K562 (cell line): ENCODE results near the gene STK11. TPM values are rescaled to one million over a fixed set of nuclear protein-coding genes. Genes with fewer than 3 reads are reported as not detected.
A peak's percentile ranks its signal among the peaks of the same experiment; 100 is the strongest.

ENCODE experiments used
- CBX8 ChIP-seq: fragments of 200-600 bp; sonication (generic); IDR thresholded peaks from 2 replicates; pipeline ENCODE4 v1.6.1; 2012; ENCODE audit warnings: borderline replicate concordance, mixed run types, low read depth, mild to moderate bottlenecking, moderate library complexity, mixed read lengths, low read length, control low read depth, inconsistent platforms; ENCODE audit not compliant: poor library complexity, severe bottlenecking; ENCODE audit errors: extremely low read depth
- CHD1 ChIP-seq: fragments of 200-600 bp; sonication (generic); IDR thresholded peaks from one replicate; pipeline ENCODE4 v1.6.1; 2012; ENCODE audit warnings: mild to moderate bottlenecking, moderate library complexity, low read length, inconsistent platforms
- CHD2 ChIP-seq: IDR thresholded peaks from 2 replicates; pipeline ENCODE4 v1.6.1; 2011; ENCODE audit warnings: low read depth, low read length
- FOXK2 ChIP-seq, 2 experiments: fragments of 450-650 bp; IDR thresholded peaks in 1 of 2; conservative IDR thresholded peaks in 1 of 2; 2 replicates each; pipeline ENCODE4 v1.6.1; 2016; ENCODE audit warnings: low read depth in 2 of 2, mild to moderate bottlenecking in 1 of 2
- FUS ChIP-seq: fragments of 200-400 bp; formaldehyde crosslinking; optimal IDR thresholded peaks from 2 replicates; pipeline ENCODE3; 2017; ENCODE audit warnings: low read depth, low read length
- IFI16 ChIP-seq: fragments of 250-450 bp; sonication (Bioruptor Pico); IDR thresholded peaks from 2 replicates; pipeline ENCODE4 v2.1.2; 2022; ENCODE audit warnings: mild to moderate bottlenecking, inconsistent platforms
- KAT7 ChIP-seq: sonication (generic); formaldehyde crosslinking; IDR thresholded peaks from 2 replicates; pipeline ENCODE4 v1.8.0; 2022; ENCODE audit warnings: missing genetic modification reagents, mild to moderate bottlenecking, borderline replicate concordance
- KLF10 ChIP-seq: fragments of 250-450 bp; sonication (Bioruptor Pico); IDR thresholded peaks from 2 replicates; pipeline ENCODE4 v1.6.1; 2021; ENCODE audit warnings: matching md5 sums
- MAZ ChIP-seq, 2 experiments: fragments of 450-650 bp in 1 of 2; sonication (generic) in 1 of 2; formaldehyde crosslinking; IDR thresholded peaks in 1 of 2; conservative IDR thresholded peaks in 1 of 2; 2 replicates each; pipeline versions ENCODE4 v1.4.0 to v1.5.0; 2020; ENCODE audit warnings: mild to moderate bottlenecking in 1 of 2, missing genetic modification reagents in 1 of 2
- NCOA6 ChIP-seq: fragments of 450-650 bp; IDR thresholded peaks from 2 replicates; pipeline ENCODE4 v1.6.1; 2017; ENCODE audit warnings: mild to moderate bottlenecking
- NFRKB ChIP-seq: fragments of 450-650 bp; IDR thresholded peaks from 2 replicates; pipeline ENCODE4 v1.6.1; 2016; ENCODE audit warnings: low read depth
- POLR3A ChIP-seq: IDR thresholded peaks from 2 replicates; pipeline ENCODE4 v1.6.1; 2011; ENCODE audit warnings: borderline replicate concordance, mild to moderate bottlenecking, moderate library complexity; ENCODE audit not compliant: insufficient read length, insufficient read depth; ENCODE audit errors: extremely low read depth
- POLR3G ChIP-seq: IDR thresholded peaks from 2 replicates; pipeline ENCODE4 v1.6.1; 2011; ENCODE audit not compliant: insufficient read length, insufficient replicate concordance; ENCODE audit errors: extremely low read depth
- PTTG1 ChIP-seq: fragments of 450-650 bp; IDR thresholded peaks from 2 replicates; pipeline ENCODE4 v1.6.1; 2016; ENCODE audit warnings: low read depth, mild to moderate bottlenecking, missing genetic modification characterization, missing compliant biosample characterization
- PURB ChIP-seq: sonication (generic); formaldehyde crosslinking; IDR thresholded peaks from 2 replicates; pipeline ENCODE4 v1.9.0; 2021; ENCODE audit warnings: low read depth, mild to moderate bottlenecking, missing genetic modification reagents
- RBM14 ChIP-seq: fragments of 200-400 bp; formaldehyde crosslinking; IDR thresholded peaks from 2 replicates; pipeline ENCODE4 v1.6.1; 2018; ENCODE audit warnings: low read depth, mild to moderate bottlenecking, low read length, moderate library complexity, borderline replicate concordance; ENCODE audit not compliant: insufficient read depth
- RCOR1 ChIP-seq, 2 experiments: IDR thresholded peaks; 2 replicates each; pipeline ENCODE4 v1.6.1; 2012; ENCODE audit warnings: low read depth in 2 of 2, low read length in 2 of 2, borderline replicate concordance in 1 of 2, improper control_type of control experiment in 1 of 2
- SREBF2 ChIP-seq: sonication (generic); formaldehyde crosslinking; IDR thresholded peaks from 2 replicates; pipeline ENCODE4 v1.4.0; 2020; ENCODE audit warnings: mild to moderate bottlenecking, missing genetic modification reagents
- TCF3 ChIP-seq: sonication (generic); formaldehyde crosslinking; IDR thresholded peaks from 2 replicates; pipeline ENCODE4 v1.4.0; 2020; ENCODE audit warnings: mild to moderate bottlenecking, missing genetic modification reagents
- TSC22D4 ChIP-seq: fragments of 450-650 bp; IDR thresholded peaks from 2 replicates; pipeline ENCODE4 v1.6.1; 2016; ENCODE audit warnings: missing genetic modification characterization, missing biosample characterization, control low read depth
- UBTF ChIP-seq, 2 experiments: IDR thresholded peaks; 2 replicates each; pipeline ENCODE4 v1.6.1; 2012; ENCODE audit warnings: improper control_type of control experiment in 2 of 2, low read depth in 2 of 2, low read length in 2 of 2, borderline replicate concordance in 1 of 2
- ZKSCAN8 ChIP-seq: fragments of 200-800 bp; sonication (Bioruptor generic); IDR thresholded peaks from 2 replicates; pipeline ENCODE4 v1.6.1; 2016; ENCODE audit warnings: missing genetic modification characterization, missing compliant biosample characterization
- ZNF124 ChIP-seq: sonication (generic); formaldehyde crosslinking; IDR thresholded peaks from 2 replicates; pipeline ENCODE4 v1.8.1; 2022; ENCODE audit warnings: missing genetic modification reagents
- ZNF133 ChIP-seq: fragments of 250-450 bp; sonication (Bioruptor Pico); IDR thresholded peaks from 2 replicates; pipeline ENCODE4 v1.4.0; 2020; ENCODE audit warnings: mild to moderate bottlenecking
- ZNF695 ChIP-seq: fragments of 450-650 bp; formaldehyde crosslinking; IDR thresholded peaks from 2 replicates; pipeline ENCODE4 v1.4.0; 2020; ENCODE audit warnings: mild to moderate bottlenecking, moderate library complexity
- ZNF778 ChIP-seq: fragments of 450-650 bp; formaldehyde crosslinking; IDR thresholded peaks from 2 replicates; pipeline ENCODE4 v1.4.0; 2020; ENCODE audit warnings: mild to moderate bottlenecking, moderate library complexity
- ZZZ3 ChIP-seq: fragments of 450-650 bp; IDR thresholded peaks from 2 replicates; pipeline ENCODE4 v1.6.1; 2016; ENCODE audit warnings: antibody characterized with exemption, mild to moderate bottlenecking, moderate library complexity
- polyA plus RNA-seq, 8 experiments: library from polyadenylated mRNA; depleted of rRNA in 4 of 8; stranded (reverse) in 5 of 8; unstranded in 3 of 8; fragments of >200 nt; fragmentation: Nextera tagmentation in 2 of 8; fragmentation: Illumina TruSeq in 1 of 8; extraction: Ambion mirVana in 2 of 8; extraction: Trizol in 1 of 8; gene quantifications; 2 replicates each; pipeline versions ENCODE4 v1.2.1 to v1.2.3, GENCODE V29; 2011 to 2014; ENCODE audit warnings: inconsistent platforms in 1 of 8, missing spikeins in 1 of 8
- total RNA-seq, 7 experiments: library from RNA; depleted of rRNA in 6 of 7; stranded (reverse); fragments of >200 nt in 6 of 7; fragmentation: Illumina TruSeq in 2 of 7; extraction: Trizol in 2 of 7; gene quantifications; 2 replicates each; pipeline versions ENCODE4 v1.2.1 to v1.2.3, GENCODE V29; 2011 to 2021; ENCODE audit warnings: low replicate concordance in 1 of 7

STK11 gene
- total and polyA plus RNA-seq, 9 of the 15 experiments (the other 6 are each of a cell fraction or from before 2014, with no cell fraction given) = 0.15 to 96.5 (median 31.7) TPM

GRCh38 chr19:1270213-1270853 is 64.8 kb downstream of the STK11 start (continued):
- no peak for TF ChIP-seq FUS
- TF ChIP-seq CHD2 = peak; percentile 34; the same call in 1 of the 2 replicates
- TF ChIP-seq PTTG1 (tag) = 0 out of 2 replicates have a peak, but pooled peaks have one; percentile 12
- TF ChIP-seq KLF10 = no peak
- TF ChIP-seq FOXK2 (conservative IDR thresholded peaks at IDR 0.05 in 1 of 2, IDR thresholded peaks at IDR 0.05 in 1 of 2; ENCODE audit: low read depth in 2 of 2) = no peak
- TF ChIP-seq NFRKB = no peak
- no peak for TF ChIP-seq POLR3G
- TF ChIP-seq ZNF124 (CRISPR knock-in tag) = no peak
- no peak for TF ChIP-seq TSC22D4 (tag)
- TF ChIP-seq NCOA6 = no peak
- TF ChIP-seq TCF3 (CRISPR knock-in tag) = no peak
- no peak for TF ChIP-seq CHD1
- no peak for TF ChIP-seq ZNF133
- no peak for TF ChIP-seq ZNF778 (CRISPR knock-in tag)
- TF ChIP-seq SREBF2 (CRISPR knock-in tag) = no peak
- no peak for TF ChIP-seq UBTF (IDR thresholded peaks at IDR 0.05; ENCODE audit: borderline replicate concordance in 1 of 2, low read depth in 2 of 2, low read length in 2 of 2)
- peak; percentile 37; the same call in 1 of the 2 replicates for TF ChIP-seq KAT7 (CRISPR knock-in tag)
- no peak for TF ChIP-seq IFI16 (CRISPR knock-in tag)
- no peak for TF ChIP-seq RBM14
- TF ChIP-seq CBX8 = no peak
- no peak for TF ChIP-seq ZNF695 (CRISPR knock-in tag)
- TF ChIP-seq MAZ (CRISPR knock-in tag; conservative IDR thresholded peaks at IDR 0.05 in 1 of 2, IDR thresholded peaks at IDR 0.05 in 1 of 2) = no peak
- no peak for TF ChIP-seq PURB (CRISPR knock-in tag)
- TF ChIP-seq ZKSCAN8 = no peak
- no peak for TF ChIP-seq RCOR1 (IDR thresholded peaks at IDR 0.05; ENCODE audit: borderline replicate concordance in 1 of 2, low read depth in 2 of 2, low read length in 2 of 2)
- no peak for TF ChIP-seq POLR3A
- no peak for TF ChIP-seq ZZZ3
